Subcutaneous adipose tissue (tissue), 4 donors: ENCODE data around the gene PHYHIPL. TPM values are rescaled to one million over a fixed set of nuclear protein-coding genes. Genes with fewer than 3 reads are reported as not detected.

Source experiments
- CTCF ChIP-seq: fragments of 450-650 bp; IDR thresholded peaks from one replicate; pipeline ENCODE4 v1.5.1; 2016; ENCODE audit warnings: low read depth, mild to moderate bottlenecking, control low read depth, antibody characterized with exemption, moderate library complexity
- total RNA-seq, 4 donors: library from RNA; depleted of rRNA; stranded (reverse); fragments of >200 nt; gene quantifications; one replicate each; pipeline ENCODE4 v1.1.0, GENCODE V29; 2016

The PHYHIPL gene
- total RNA-seq, 4 donors from 2014 or later = 0.22 TPM; not detected in 3

- TF ChIP-seq CTCF = no peak
Observed at GRCh38 chr10:59173414-59173813, 3.0 kb upstream of the PHYHIPL start.

GRCh38 chr10:59175538-59176240 lies 754 bp upstream of the PHYHIPL start:
- TF ChIP-seq CTCF = no peak

GRCh38 chr10:59177031-59177797 lies 771 bp downstream of the PHYHIPL start:
- TF ChIP-seq CTCF = no peak

- no peak for TF ChIP-seq CTCF
Observed at GRCh38 chr10:59177836-59178235, 1.4 kb downstream of the PHYHIPL start.

GRCh38 chr10:59179068-59179467 lies 2.6 kb downstream of the PHYHIPL start:
- no peak for TF ChIP-seq CTCF

- no peak for TF ChIP-seq CTCF
Observed at GRCh38 chr10:59180689-59181270, 4.3 kb downstream of the PHYHIPL start.

GRCh38 chr10:59181668-59182067 lies 5.2 kb downstream of the PHYHIPL start:
- no peak for TF ChIP-seq CTCF
